GM12878 (cell line): ENCODE results near the gene KCND2.

Experiments
- BHLHE40 ChIP-seq, 2 experiments: fragments of 450-650 bp in 1 of 2; IDR thresholded peaks; 2 replicates each; pipeline ENCODE4 v1.6.1; 2011 to 2017; ENCODE audit warnings: low read depth in 2 of 2, borderline replicate concordance in 1 of 2, improper control_type of control experiment in 1 of 2, low read length in 1 of 2, mild to moderate bottlenecking in 1 of 2
- CTCF ChIP-seq, 3 experiments: IDR thresholded peaks in 2 of 3; conservative IDR thresholded peaks in 1 of 3; 2 replicates each; pipeline ENCODE4 v1.5.1; 2011; ENCODE audit warnings: low read depth in 3 of 3, low read length in 3 of 3, mild to moderate bottlenecking in 3 of 3, control low read depth in 2 of 3, moderate library complexity in 2 of 3, inconsistent platforms in 1 of 3, mixed read lengths in 1 of 3; ENCODE audit not compliant: control insufficient read depth in 2 of 3, insufficient read depth in 1 of 3; ENCODE audit errors: extremely low read depth in 1 of 3
- EP300 ChIP-seq, 2 experiments: fragments of 150-350 bp in 1 of 2; IDR thresholded peaks; 2 replicates each; pipeline ENCODE4 v1.6.1; 2011 to 2012; ENCODE audit warnings: low read depth in 2 of 2, low read length in 2 of 2, borderline replicate concordance in 1 of 2, improper control_type of control experiment in 1 of 2, inconsistent platforms in 1 of 2; ENCODE audit not compliant: control insufficient read depth in 1 of 2
- JUND ChIP-seq: IDR thresholded peaks from 2 replicates; pipeline ENCODE4 v1.6.1; 2012; ENCODE audit warnings: low read depth, mild to moderate bottlenecking, low read length, improper control_type of control experiment, moderate library complexity
- POLR2A ChIP-seq: IDR thresholded peaks from 2 replicates; pipeline ENCODE4 v1.6.1; 2011; ENCODE audit warnings: low read depth, mild to moderate bottlenecking, low read length
- SMAD1 ChIP-seq: fragments of 450-650 bp; IDR thresholded peaks from 2 replicates; pipeline ENCODE4 v1.6.1; 2018; ENCODE audit warnings: mild to moderate bottlenecking, low read depth; ENCODE audit not compliant: partially characterized antibody
- ZBTB33 ChIP-seq: fragments of 450-650 bp; IDR thresholded peaks from 2 replicates; pipeline ENCODE4 v1.6.1; 2017; ENCODE audit warnings: mild to moderate bottlenecking
- ZBTB4 ChIP-seq: fragments of 450-650 bp; formaldehyde crosslinking; IDR thresholded peaks from 2 replicates; pipeline ENCODE4 v1.4.0; 2022; ENCODE audit warnings: mild to moderate bottlenecking, moderate library complexity
- ZNF207 ChIP-seq: fragments of 450-650 bp; IDR thresholded peaks from 2 replicates; pipeline ENCODE4 v1.6.1; 2014; ENCODE audit warnings: antibody characterized with exemption, mild to moderate bottlenecking, borderline replicate concordance
- TF ChIP-seq, protein P1 (sequence below): IDR thresholded peaks from 2 replicates; pipeline ENCODE4 v1.6.1; 2012; ENCODE audit warnings: low read depth, low read length, improper control_type of control experiment
- TF ChIP-seq, protein P2 (sequence below): IDR thresholded peaks from 2 replicates; pipeline ENCODE4 v1.6.1; 2011; ENCODE audit warnings: low read depth, low read length, improper control_type of control experiment, borderline replicate concordance
- TF ChIP-seq, protein P3 (sequence below): IDR thresholded peaks from 2 replicates; pipeline ENCODE4 v1.6.1; 2012; ENCODE audit warnings: low read depth, low read length, improper control_type of control experiment

- TF ChIP-seq SMAD1 (no peak), ZBTB33 (no peak), ZBTB4 (no peak), CTCF (IDR thresholded peaks at IDR 0.05 in 2 of 3, conservative IDR thresholded peaks at IDR 0.05 in 1 of 3; ENCODE audit: control insufficient read depth in 2 of 3, extremely low read depth in 1 of 3, insufficient read depth in 1 of 3, low read depth in 3 of 3, low read length in 3 of 3) (no peak), JUND (no peak), POLR2A (no peak), ZNF207 (no peak), EP300 (IDR thresholded peaks at IDR 0.05; ENCODE audit: borderline replicate concordance in 1 of 2, control insufficient read depth in 1 of 2, low read depth in 2 of 2, low read length in 2 of 2) (no peak), BHLHE40 (IDR thresholded peaks at IDR 0.05; ENCODE audit: borderline replicate concordance in 1 of 2, low read depth in 2 of 2, low read length in 1 of 2) (no peak)
- TF ChIP-seq, protein P1, sequence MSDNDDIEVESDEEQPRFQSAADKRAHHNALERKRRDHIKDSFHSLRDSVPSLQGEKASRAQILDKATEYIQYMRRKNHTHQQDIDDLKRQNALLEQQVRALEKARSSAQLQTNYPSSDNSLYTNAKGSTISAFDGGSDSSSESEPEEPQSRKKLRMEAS, result no peak
- TF ChIP-seq, protein P2, sequence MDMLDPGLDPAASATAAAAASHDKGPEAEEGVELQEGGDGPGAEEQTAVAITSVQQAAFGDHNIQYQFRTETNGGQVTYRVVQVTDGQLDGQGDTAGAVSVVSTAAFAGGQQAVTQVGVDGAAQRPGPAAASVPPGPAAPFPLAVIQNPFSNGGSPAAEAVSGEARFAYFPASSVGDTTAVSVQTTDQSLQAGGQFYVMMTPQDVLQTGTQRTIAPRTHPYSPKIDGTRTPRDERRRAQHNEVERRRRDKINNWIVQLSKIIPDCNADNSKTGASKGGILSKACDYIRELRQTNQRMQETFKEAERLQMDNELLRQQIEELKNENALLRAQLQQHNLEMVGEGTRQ, result no peak
- TF ChIP-seq, protein P3, sequence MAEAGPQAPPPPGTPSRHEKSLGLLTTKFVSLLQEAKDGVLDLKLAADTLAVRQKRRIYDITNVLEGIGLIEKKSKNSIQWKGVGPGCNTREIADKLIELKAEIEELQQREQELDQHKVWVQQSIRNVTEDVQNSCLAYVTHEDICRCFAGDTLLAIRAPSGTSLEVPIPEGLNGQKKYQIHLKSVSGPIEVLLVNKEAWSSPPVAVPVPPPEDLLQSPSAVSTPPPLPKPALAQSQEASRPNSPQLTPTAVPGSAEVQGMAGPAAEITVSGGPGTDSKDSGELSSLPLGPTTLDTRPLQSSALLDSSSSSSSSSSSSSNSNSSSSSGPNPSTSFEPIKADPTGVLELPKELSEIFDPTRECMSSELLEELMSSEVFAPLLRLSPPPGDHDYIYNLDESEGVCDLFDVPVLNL, result no peak
Observed at GRCh38 chr7:120600607-120601006, 327.6 kb downstream of the KCND2 start.
